SU-DHL-6 (cell line): Measurements from ENCODE around the gene HES4.

Experiments used
- EZH2phosphoT487 ChIP-seq: fragments of 200-600 bp; sonication (generic), shearing (Covaris generic); conservative IDR thresholded peaks from 2 replicates; pipeline ENCODE4 v1.6.1; 2018; ENCODE audit warnings: mild to moderate bottlenecking, antibody characterized with exemption, low read length, moderate library complexity, mixed read lengths
- TF ChIP-seq, protein P1 (sequence below): fragments of 200-600 bp; sonication (generic); IDR thresholded peaks from one replicate; pipeline ENCODE4 v1.5.1; 2017; ENCODE audit warnings: antibody characterized with exemption, mild to moderate bottlenecking, low read length, moderate library complexity; ENCODE audit not compliant: insufficient read depth, poor library complexity, severe bottlenecking

DNA sequence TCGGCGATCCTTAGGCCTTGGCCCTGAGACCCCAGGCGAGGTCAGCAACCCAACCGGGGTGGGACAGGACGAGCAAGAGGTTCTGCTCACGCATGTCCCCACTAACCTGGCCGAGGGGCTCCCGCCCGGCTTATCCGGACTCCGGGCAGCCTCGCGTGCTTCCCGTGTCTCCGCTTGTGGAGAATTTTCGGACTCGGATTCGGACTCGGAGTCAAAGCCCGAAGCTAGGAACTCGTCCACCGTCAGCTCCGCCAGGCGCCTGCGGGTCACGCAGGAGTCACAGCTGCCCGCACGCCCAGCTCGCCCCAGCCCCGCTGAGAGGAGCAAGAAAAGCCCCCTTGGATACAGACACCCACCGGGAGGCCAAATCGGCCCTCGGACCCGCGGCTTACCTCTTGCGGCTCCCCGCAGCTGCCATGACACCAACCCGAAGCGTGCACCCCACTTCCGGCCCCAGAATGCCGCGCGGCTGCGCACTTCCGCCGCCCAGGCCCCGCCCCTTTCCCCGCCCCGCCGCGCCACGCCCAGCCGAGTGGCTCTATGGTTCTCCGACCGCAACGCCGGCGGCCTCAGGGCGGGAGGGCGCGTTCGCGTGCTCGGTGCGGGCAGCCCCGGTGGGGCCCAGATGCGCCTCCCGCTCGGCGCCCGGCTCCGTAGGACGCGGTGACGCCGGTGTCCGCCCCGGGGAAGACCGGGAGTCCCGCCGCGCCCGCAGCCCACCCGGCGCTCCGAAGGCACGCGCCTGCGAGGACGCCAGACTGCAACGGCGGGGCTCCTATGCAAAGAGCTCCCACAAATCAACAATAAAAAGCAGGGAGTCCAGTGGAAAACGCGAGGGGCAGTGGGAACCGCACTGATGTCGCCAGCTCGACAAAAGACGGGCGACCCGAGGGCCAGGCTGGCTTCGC lies 40.8 kb downstream of the HES4 start, which contains the start of gene NOC2L:
- TF ChIP-seq, protein P1, sequence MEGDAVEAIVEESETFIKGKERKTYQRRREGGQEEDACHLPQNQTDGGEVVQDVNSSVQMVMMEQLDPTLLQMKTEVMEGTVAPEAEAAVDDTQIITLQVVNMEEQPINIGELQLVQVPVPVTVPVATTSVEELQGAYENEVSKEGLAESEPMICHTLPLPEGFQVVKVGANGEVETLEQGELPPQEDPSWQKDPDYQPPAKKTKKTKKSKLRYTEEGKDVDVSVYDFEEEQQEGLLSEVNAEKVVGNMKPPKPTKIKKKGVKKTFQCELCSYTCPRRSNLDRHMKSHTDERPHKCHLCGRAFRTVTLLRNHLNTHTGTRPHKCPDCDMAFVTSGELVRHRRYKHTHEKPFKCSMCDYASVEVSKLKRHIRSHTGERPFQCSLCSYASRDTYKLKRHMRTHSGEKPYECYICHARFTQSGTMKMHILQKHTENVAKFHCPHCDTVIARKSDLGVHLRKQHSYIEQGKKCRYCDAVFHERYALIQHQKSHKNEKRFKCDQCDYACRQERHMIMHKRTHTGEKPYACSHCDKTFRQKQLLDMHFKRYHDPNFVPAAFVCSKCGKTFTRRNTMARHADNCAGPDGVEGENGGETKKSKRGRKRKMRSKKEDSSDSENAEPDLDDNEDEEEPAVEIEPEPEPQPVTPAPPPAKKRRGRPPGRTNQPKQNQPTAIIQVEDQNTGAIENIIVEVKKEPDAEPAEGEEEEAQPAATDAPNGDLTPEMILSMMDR, result no peak
- TF ChIP-seq EZH2phosphoT487, result no peak
